ENCODE results near the gene RMI2.
A peak's percentile ranks its signal among the peaks of the same experiment; 100 is the strongest.

RMI2 gene

GRCh38 chr16:11386791-11387546 is 41.7 kb downstream of the RMI2 start:
- DNase-seq = no peak

GRCh38 chr16:11389083-11389482 is 43.8 kb downstream of the RMI2 start:
- DNase-seq = no peak

GRCh38 chr16:11389631-11390565 is 44.6 kb downstream of the RMI2 start:
- no peak for DNase-seq

GRCh38 chr16:11390573-11391495 is 45.6 kb downstream of the RMI2 start:
- no peak for DNase-seq

GRCh38 chr16:11391576-11391975 is 46.3 kb downstream of the RMI2 start:
- DNase-seq = no peak

GRCh38 chr16:11392041-11392581 is 46.9 kb downstream of the RMI2 start:
- DNase-seq = no peak

- no peak for DNase-seq
Measured at GRCh38 chr16:11393366-11393765, 48.1 kb downstream of the RMI2 start.

- no peak for DNase-seq
Measured at GRCh38 chr16:11393861-11394592, 48.8 kb downstream of the RMI2 start.

GRCh38 chr16:11394593-11394960 is 49.3 kb downstream of the RMI2 start:
- no peak for DNase-seq

- DNase-seq = no peak
Measured at GRCh38 chr16:11395008-11395948, 50.0 kb downstream of the RMI2 start.

GRCh38 chr16:11395949-11396240 is 50.6 kb downstream of the RMI2 start:
- no peak for DNase-seq

- DNase-seq = peak; percentile 20
Measured at GRCh38 chr16:11396241-11397048, 51.2 kb downstream of the RMI2 start.

- no peak for DNase-seq
Measured at GRCh38 chr16:11398136-11398535, 52.9 kb downstream of the RMI2 start.

- DNase-seq = no peak
Measured at GRCh38 chr16:11398851-11399250, 53.6 kb downstream of the RMI2 start.

- no peak for DNase-seq
Measured at GRCh38 chr16:11399261-11399831, 54.1 kb downstream of the RMI2 start.

- DNase-seq = no peak
Measured at GRCh38 chr16:11400076-11400475, 54.8 kb downstream of the RMI2 start.

All from NCI-H526 treated with DMSO at 0.1 percent for 48 hours (cell line).